Mesodermal cell (in vitro differentiated cells): ENCODE data around the gene TTLL11.

Experiments used
- H3K27ac ChIP-seq: 2 replicates; pipeline ENCODE4 v1.7.0; 2013; ENCODE audit warnings: mild to moderate bottlenecking, low read depth, low read length, moderate library complexity; ENCODE audit not compliant: severe bottlenecking
- H3K36me3 ChIP-seq: 2 replicates; pipeline ENCODE4 v1.7.1; 2013; ENCODE audit warnings: mild to moderate bottlenecking, low read length, moderate library complexity; ENCODE audit not compliant: control insufficient read depth, insufficient read depth
- H3K4me1 ChIP-seq: one replicate; pipeline ENCODE4 v1.7.1; 2013; ENCODE audit warnings: mild to moderate bottlenecking, low read length; ENCODE audit not compliant: insufficient read depth, control insufficient read depth, poor library complexity, severe bottlenecking
- H3K4me3 ChIP-seq: 2 replicates; pipeline ENCODE4 v1.7.0; 2013; ENCODE audit warnings: low read length, control low read depth, mild to moderate bottlenecking; ENCODE audit not compliant: insufficient read depth, poor library complexity, severe bottlenecking; ENCODE audit errors: extremely low read depth
- H3K9me3 ChIP-seq: 2 replicates; pipeline ENCODE4 v1.7.1; 2013; ENCODE audit warnings: mild to moderate bottlenecking, low read length, moderate library complexity; ENCODE audit not compliant: control insufficient read depth
- WGBS, 2 experiments: methylation state at CpG; one replicate each; pipeline ENCODE4 v1.1.5; 2013; ENCODE audit warnings: missing lambda C conversion rate in 2 of 2; ENCODE audit not compliant: insufficient coverage in 2 of 2; 5-methylcytosine and 5-hydroxymethylcytosine counted together

Gene TTLL11

GRCh38 chr9:121890746-121891145, 202.4 kb downstream of the TTLL11 start:
- Histone ChIP-seq H3K27ac (no peak overlapping the region), H3K9me3 (no peaks in the 10 kb centered on the region), H3K4me1 (peaks cover 18% of the 10 kb centered on the region), H3K4me3 (no peak overlapping the region), H3K36me3 (no peaks in the 10 kb centered on the region)
- 81 to 90% methylated on average over 2 of the region's 2 CpGs for WGBS, 2 experiments

GRCh38 chr9:121889990-121890563, 203.0 kb downstream of the TTLL11 start:
- no peaks in the 10 kb centered on the region for H3K9me3 ChIP-seq
- no peaks in the 10 kb centered on the region for H3K36me3 ChIP-seq
- H3K4me1 ChIP-seq = peaks cover 20% of the 10 kb centered on the region
- WGBS, 2 experiments = 93 to 100% methylated on average over 2 of the region's 2 CpGs
- no peak overlapping the region for H3K27ac ChIP-seq
- no peak overlapping the region for H3K4me3 ChIP-seq

- H3K36me3 ChIP-seq = no peaks in the 10 kb centered on the region
- WGBS, 2 experiments = 25 to 60% methylated on average over 2 to 3 of the region's 4 CpGs
- H3K4me3 ChIP-seq = no peak overlapping the region
- H3K27ac ChIP-seq = peak overlapping the region; percentile 61
- H3K9me3 ChIP-seq = no peaks in the 10 kb centered on the region
- H3K4me1 ChIP-seq = peaks cover 33% of the 10 kb centered on the region
Observed at GRCh38 chr9:121888438-121888775, 204.7 kb downstream of the TTLL11 start.

GRCh38 chr9:121887553-121888437, 205.3 kb downstream of the TTLL11 start:
- Histone ChIP-seq H3K36me3 (no peaks in the 10 kb centered on the region), H3K27ac (peak overlapping the region; percentile 61), H3K4me1 (peaks cover 37% of the 10 kb centered on the region), H3K4me3 (no peak overlapping the region), H3K9me3 (no peaks in the 10 kb centered on the region)
- WGBS, 2 experiments = 74 to 78% methylated on average over 9 to 11 of the region's 13 CpGs

- H3K9me3 ChIP-seq = no peaks in the 10 kb centered on the region
- 89 to 92% methylated on average over 10 to 11 of the region's 11 CpGs for WGBS, 2 experiments
- H3K4me3 ChIP-seq = no peak overlapping the region
- H3K4me1 ChIP-seq = peaks cover 37% of the 10 kb centered on the region
- H3K27ac ChIP-seq = no peak overlapping the region
- no peaks in the 10 kb centered on the region for H3K36me3 ChIP-seq
Observed at GRCh38 chr9:121886759-121887485, 206.2 kb downstream of the TTLL11 start.

- no peak overlapping the region for H3K4me3 ChIP-seq
- no peaks in the 10 kb centered on the region for H3K9me3 ChIP-seq
- 88 to 90% methylated on average over 3 to 6 of the region's 6 CpGs for WGBS, 2 experiments
- no peak overlapping the region for H3K27ac ChIP-seq
- peaks cover 37% of the 10 kb centered on the region for H3K4me1 ChIP-seq
- no peaks in the 10 kb centered on the region for H3K36me3 ChIP-seq
Observed at GRCh38 chr9:121885345-121885901, 207.7 kb downstream of the TTLL11 start.

GRCh38 chr9:121884057-121884541, 209.0 kb downstream of the TTLL11 start:
- H3K36me3 ChIP-seq = no peaks in the 10 kb centered on the region
- 23 to 35% methylated on average over 6 to 7 of the region's 12 CpGs for WGBS, 2 experiments
- peaks cover 37% of the 10 kb centered on the region for H3K4me1 ChIP-seq
- H3K4me3 ChIP-seq = no peak overlapping the region
- peak overlapping the region; percentile 89 for H3K27ac ChIP-seq
- no peaks in the 10 kb centered on the region for H3K9me3 ChIP-seq

GRCh38 chr9:121883281-121884056, 209.6 kb downstream of the TTLL11 start:
- Histone ChIP-seq H3K4me1 (peaks cover 31% of the 10 kb centered on the region), H3K36me3 (no peaks in the 10 kb centered on the region), H3K4me3 (no peak overlapping the region), H3K9me3 (no peaks in the 10 kb centered on the region), H3K27ac (peak overlapping the region; percentile 89)
- 46 to 64% methylated on average over 5 to 7 of the region's 8 CpGs for WGBS, 2 experiments

- H3K9me3 ChIP-seq = no peaks in the 10 kb centered on the region
Observed at GRCh38 chr9:121881920-121882500, 211.1 kb downstream of the TTLL11 start.

More at GRCh38 chr9:121881920-121882500, 211.1 kb downstream of the TTLL11 start:
- Histone ChIP-seq H3K27ac (no peak overlapping the region), H3K36me3 (no peaks in the 10 kb centered on the region), H3K4me1 (peaks cover 19% of the 10 kb centered on the region), H3K4me3 (no peak overlapping the region)
- 92 to 94% methylated on average over 6 of the region's 7 CpGs for WGBS, 2 experiments
